ENCODE results near the gene SH3RF3. TPM values are rescaled to one million over a fixed set of nuclear protein-coding genes. Genes with fewer than 3 reads are reported as not detected.

Gene SH3RF3
- total RNA-seq, 2 experiments from 2014 or later: 0.25 to 0.44 TPM

GRCh38 chr2:109225170-109225782 lies 96.3 kb downstream of the SH3RF3 start:
- ChIA-PET POLR2A (no interaction called here), CTCF (no interaction called here)

GRCh38 chr2:109226128-109226527 lies 97.1 kb downstream of the SH3RF3 start:
- ChIA-PET POLR2A (no interaction called here), CTCF (no interaction called here)

- ChIA-PET POLR2A (no interaction called here), CTCF (interaction anchor here (0.6 kb wide), 1 partner anchor 37 kb away, joined by 3 read pairs; no protein-coding TSS in a partner anchor)
Observed at GRCh38 chr2:109226622-109227021, 97.6 kb downstream of the SH3RF3 start.

- POLR2A ChIA-PET: no interaction called here
- CTCF ChIA-PET: no interaction called here
Observed at GRCh38 chr2:109229094-109229675, 100.2 kb downstream of the SH3RF3 start.

- POLR2A ChIA-PET: no interaction called here
- CTCF ChIA-PET: no interaction called here
Observed at GRCh38 chr2:109230941-109231420, 102.0 kb downstream of the SH3RF3 start.

- ChIA-PET POLR2A (no interaction called here), CTCF (no interaction called here)
Observed at GRCh38 chr2:109231428-109231827, 102.4 kb downstream of the SH3RF3 start.

- ChIA-PET POLR2A (no interaction called here), CTCF (no interaction called here)
Observed at GRCh38 chr2:109231996-109232705, 103.1 kb downstream of the SH3RF3 start.

- CTCF ChIA-PET: interaction anchor here (1.3 kb wide), 1 partner anchor 277 kb away, joined by 3 read pairs; no protein-coding TSS in a partner anchor
- POLR2A ChIA-PET: no interaction called here
Observed at GRCh38 chr2:109232909-109233308, 103.9 kb downstream of the SH3RF3 start.

- POLR2A ChIA-PET: no interaction called here
- CTCF ChIA-PET: interaction anchor here (1.3 kb wide), 1 partner anchor 276 kb away, joined by 3 read pairs; no protein-coding TSS in a partner anchor
Observed at GRCh38 chr2:109233643-109234042, 104.6 kb downstream of the SH3RF3 start.

- POLR2A ChIA-PET: no interaction called here
- CTCF ChIA-PET: no interaction called here
Observed at GRCh38 chr2:109234355-109234754, 105.3 kb downstream of the SH3RF3 start.

GRCh38 chr2:109236147-109236546 lies 107.1 kb downstream of the SH3RF3 start:
- POLR2A ChIA-PET: no interaction called here
- CTCF ChIA-PET: no interaction called here

- POLR2A ChIA-PET: no interaction called here
- CTCF ChIA-PET: no interaction called here
Observed at GRCh38 chr2:109237792-109238191, 108.8 kb downstream of the SH3RF3 start.

GRCh38 chr2:109238580-109238979 lies 109.6 kb downstream of the SH3RF3 start:
- POLR2A ChIA-PET: no interaction called here
- CTCF ChIA-PET: no interaction called here

- POLR2A ChIA-PET: no interaction called here
- CTCF ChIA-PET: no interaction called here
Observed at GRCh38 chr2:109239720-109240119, 110.7 kb downstream of the SH3RF3 start.

- CTCF ChIA-PET: no interaction called here
- POLR2A ChIA-PET: no interaction called here
Observed at GRCh38 chr2:109242210-109242653, 113.2 kb downstream of the SH3RF3 start.

- POLR2A ChIA-PET: no interaction called here
- CTCF ChIA-PET: no interaction called here
Observed at GRCh38 chr2:109242654-109243331, 113.8 kb downstream of the SH3RF3 start.

GRCh38 chr2:109243526-109244303 lies 114.7 kb downstream of the SH3RF3 start:
- ChIA-PET POLR2A (no interaction called here), CTCF (no interaction called here)

GRCh38 chr2:109244304-109244582 lies 115.2 kb downstream of the SH3RF3 start:
- ChIA-PET CTCF (no interaction called here), POLR2A (no interaction called here)

GRCh38 chr2:109244750-109245382 lies 115.9 kb downstream of the SH3RF3 start:
- ChIA-PET POLR2A (no interaction called here), CTCF (no interaction called here)

GRCh38 chr2:109246176-109246575 lies 117.2 kb downstream of the SH3RF3 start:
- POLR2A ChIA-PET: no interaction called here

More at GRCh38 chr2:109246176-109246575, 117.2 kb downstream of the SH3RF3 start:
- CTCF ChIA-PET: no interaction called here

Data from activated CD8-positive, alpha-beta memory T cell treated with anti-CD3 and anti-CD28 coated beads for 36 hours (primary cell).